IMR-90 (cell line): ENCODE data around the gene NDUFA1. TPM values are rescaled to one million over a fixed set of nuclear protein-coding genes. Genes with fewer than 3 reads are reported as not detected.

Experiments used
- ATAC-seq: fragments of 200-7000 bp; cut with Tn5 transposase; 2 replicates; pipeline ENCODE4 v1.9.1; 2020; ENCODE audit warnings: low read depth, mild to moderate bottlenecking, moderate library complexity
- BruUV-seq: library from RNA; stranded (reverse); fragments of 400-500 nt; replicated peaks from 2 replicates; lab custom pipeline; 2021; lab: Mats Ljungman, UMichigan
- CTCF ChIA-PET: fragments of 300-600 bp; formaldehyde crosslinking; extraction: SDS; loops from one replicate; lab custom pipeline; 2021; ENCODE audit warnings: antibody characterized with exemption; lab: Yijun Ruan, JAX
- POLR2A ChIA-PET: fragments of 300-600 bp; sonication (Branson Sonifier 250); formaldehyde crosslinking; loops from one replicate; lab custom pipeline; 2022; ENCODE audit warnings: antibody characterized with exemption; ENCODE audit not compliant: unreplicated experiment; lab: Charles Lee
- DNase-seq: peaks from one replicate; pipeline ENCODE4 v3.0.0; 2013
- H2AFZ ChIP-seq: replicated peaks from 2 replicates; pipeline ENCODE3; 2013; ENCODE audit warnings: low read length, mild to moderate bottlenecking; ENCODE audit not compliant: poor library complexity
- H2AK5ac ChIP-seq: 2 replicates; pipeline ENCODE4 v1.6.1; 2013; ENCODE audit warnings: low read depth, low read length, inconsistent platforms
- H2AK9ac ChIP-seq: replicated peaks from 2 replicates; pipeline ENCODE3; 2013; ENCODE audit warnings: mild to moderate bottlenecking, low read depth, low read length, moderate library complexity; ENCODE audit not compliant: poor library complexity
- H2BK120ac ChIP-seq: 2 replicates; pipeline ENCODE4 v1.6.1; 2013; ENCODE audit warnings: low read depth, low read length, inconsistent platforms
- H2BK15ac ChIP-seq: 3 replicates; pipeline ENCODE4 v1.6.1; 2013; ENCODE audit warnings: low read depth, low read length, inconsistent platforms
- H2BK20ac ChIP-seq: 2 replicates; pipeline ENCODE4 v1.6.1; 2013; ENCODE audit warnings: low read depth, mild to moderate bottlenecking, inconsistent platforms, low read length, moderate library complexity
- H2BK5ac ChIP-seq: 2 replicates; pipeline ENCODE4 v1.6.1; 2013; ENCODE audit warnings: mild to moderate bottlenecking, low read depth, low read length, inconsistent platforms; ENCODE audit not compliant: poor library complexity, severe bottlenecking
- H3K14ac ChIP-seq: replicated peaks from 2 replicates; pipeline ENCODE4 v1.6.1; 2013; ENCODE audit warnings: low read depth, low read length, inconsistent platforms
- H3K18ac ChIP-seq: 2 replicates; pipeline ENCODE4 v1.6.1; 2013; ENCODE audit warnings: low read depth, low read length, control low read depth
- H3K23ac ChIP-seq: 2 replicates; pipeline ENCODE4 v1.6.1; 2013; ENCODE audit warnings: low read depth, low read length, inconsistent platforms
- H3K27ac ChIP-seq: 2 replicates; pipeline ENCODE4 v1.5.1; 2013; ENCODE audit warnings: mild to moderate bottlenecking, control low read depth, low read length; ENCODE audit not compliant: insufficient read depth
- H3K27me3 ChIP-seq: 2 replicates; pipeline ENCODE4 v1.6.1; 2013; ENCODE audit warnings: low read length; ENCODE audit not compliant: control insufficient read depth, insufficient read depth
- H3K36me3 ChIP-seq: 2 replicates; pipeline ENCODE4 v1.6.1; 2013; ENCODE audit warnings: low read length, mixed read lengths; ENCODE audit not compliant: control insufficient read depth, insufficient read depth
- H3K4ac ChIP-seq: 2 replicates; pipeline ENCODE4 v1.6.1; 2013; ENCODE audit warnings: low read depth, low read length, inconsistent platforms
- H3K4me1 ChIP-seq: 2 replicates; pipeline ENCODE4 v1.6.1; 2013; ENCODE audit warnings: low read length, mixed read lengths; ENCODE audit not compliant: control insufficient read depth, insufficient read depth
- H3K4me2 ChIP-seq: 2 replicates; pipeline ENCODE4 v1.6.1; 2013; ENCODE audit warnings: low read depth, mild to moderate bottlenecking, control low read depth, low read length, moderate library complexity
- H3K4me3 ChIP-seq: 2 replicates; pipeline ENCODE4 v1.5.1; 2013; ENCODE audit warnings: low read depth, mild to moderate bottlenecking, control low read depth, low read length, moderate library complexity; ENCODE audit not compliant: insufficient read depth
- H3K56ac ChIP-seq: 2 replicates; pipeline ENCODE4 v1.6.1; 2013; ENCODE audit warnings: low read length, inconsistent platforms; ENCODE audit not compliant: insufficient read depth; ENCODE audit errors: extremely low read depth
- H3K79me1 ChIP-seq, 2 experiments: 2 replicates each; pipeline ENCODE4 v1.6.1; 2013; ENCODE audit warnings: low read length in 2 of 2, inconsistent platforms in 1 of 2, low read depth in 1 of 2
- H3K9ac ChIP-seq: 2 replicates; pipeline ENCODE4 v1.6.1; 2013; ENCODE audit warnings: low read depth, low read length, control low read depth
- H3K9me1 ChIP-seq: 2 replicates; pipeline ENCODE4 v1.6.1; 2013; ENCODE audit warnings: low read length, inconsistent platforms; ENCODE audit not compliant: insufficient read depth
- H3K9me3 ChIP-seq: 2 replicates; pipeline ENCODE4 v1.6.1; 2013; ENCODE audit warnings: low read length; ENCODE audit not compliant: control insufficient read depth, insufficient read depth
- H4K20me1 ChIP-seq: 2 replicates; pipeline ENCODE4 v1.6.1; 2013; ENCODE audit warnings: low read length, inconsistent platforms; ENCODE audit not compliant: insufficient read depth
- H4K5ac ChIP-seq: 2 replicates; pipeline ENCODE4 v1.6.1; 2013; ENCODE audit warnings: mild to moderate bottlenecking, low read depth, low read length, control low read depth
- H4K8ac ChIP-seq, 2 experiments: 2 replicates each; pipeline ENCODE4 v1.6.1; 2013; ENCODE audit warnings: low read depth in 2 of 2, low read length in 2 of 2, control low read depth in 1 of 2, inconsistent platforms in 1 of 2
- H4K91ac ChIP-seq: 2 replicates; pipeline ENCODE4 v1.6.1; 2013; ENCODE audit warnings: low read depth, low read length, inconsistent platforms; ENCODE audit not compliant: insufficient read depth
- BHLHE40 ChIP-seq: fragments of 150-350 bp; IDR thresholded peaks from 2 replicates; pipeline ENCODE4 v1.6.1; 2016; ENCODE audit warnings: mild to moderate bottlenecking, low read depth, low read length
- CEBPB ChIP-seq: IDR thresholded peaks from 2 replicates; pipeline ENCODE4 v1.6.1; 2012; ENCODE audit warnings: low read depth, low read length, improper control_type of control experiment
- CHD1 ChIP-seq: IDR thresholded peaks from 2 replicates; pipeline ENCODE4 v1.6.1; 2012; ENCODE audit warnings: low read depth, low read length, improper control_type of control experiment
- FOS ChIP-seq: fragments of 150-350 bp; IDR thresholded peaks from 2 replicates; pipeline ENCODE4 v1.6.1; 2016; ENCODE audit warnings: low read depth, low read length
- MAFK ChIP-seq: IDR thresholded peaks from 2 replicates; pipeline ENCODE4 v1.6.1; 2012; ENCODE audit warnings: low read depth, low read length, improper control_type of control experiment
- MXI1 ChIP-seq: IDR thresholded peaks from 2 replicates; pipeline ENCODE4 v1.6.1; 2012; ENCODE audit warnings: low read depth, mild to moderate bottlenecking, low read length, moderate library complexity, borderline replicate concordance
- RAD21 ChIP-seq: IDR thresholded peaks from 2 replicates; pipeline ENCODE4 v1.6.1; 2012; ENCODE audit warnings: low read length, improper control_type of control experiment
- RFX5 ChIP-seq: IDR thresholded peaks from 2 replicates; pipeline ENCODE4 v1.8.0; 2012; ENCODE audit warnings: low read depth, mild to moderate bottlenecking, low read length, moderate library complexity
- SMC3 ChIP-seq: fragments of 150-350 bp; IDR thresholded peaks from 2 replicates; pipeline ENCODE4 v1.6.1; 2016; ENCODE audit warnings: low read depth, mild to moderate bottlenecking, antibody characterized with exemption, low read length, moderate library complexity
- WGBS, 2 experiments: methylation state at CpG; one replicate each; pipeline versions ENCODE4 v1.1.5 to v1.1.7; 2013; ENCODE audit warnings: missing lambda C conversion rate in 2 of 2; ENCODE audit not compliant: insufficient read length in 1 of 2; ENCODE audit errors: extremely low coverage in 2 of 2; 5-methylcytosine and 5-hydroxymethylcytosine counted together
- dilution Hi-C: fragments of 300-500 bp; cut with HindIII; formaldehyde crosslinking; loops from one replicate; pipeline ENCODE4 v1.14.3; 2018; ENCODE audit warnings: low sequenced_read_pairs; ENCODE audit not compliant: unreplicated experiment
- in situ Hi-C: fragments of 300-500 bp; cut with MboI; formaldehyde crosslinking; loops from 3 replicates; pipeline ENCODE4 v1.14.3; 2019; ENCODE audit warnings: low sequenced_read_pairs, inconsistent platforms, mixed read lengths
- intact Hi-C: fragments of 100-400 bp; cut with micrococcal nuclease; formaldehyde crosslinking; loops from 2 replicates; pipeline ENCODE4 v1.10.0; 2022
- polyA plus RNA-seq, 3 experiments: library from polyadenylated mRNA; depleted of rRNA; stranded (reverse); fragments of >200 nt; gene quantifications; 2 replicates each; pipeline ENCODE4 v1.2.3, GENCODE V29; 2012; ENCODE audit warnings: low replicate concordance in 1 of 3
- total RNA-seq: library from RNA; depleted of rRNA; stranded (reverse); fragments of >200 nt; gene quantifications from 2 replicates; pipeline ENCODE4 v1.2.3, GENCODE V29; 2012
- TF ChIP-seq, protein P1 (sequence below): fragments of 150-350 bp; IDR thresholded peaks from 2 replicates; pipeline ENCODE4 v1.6.1; 2016; ENCODE audit warnings: low read depth, mild to moderate bottlenecking, low read length, moderate library complexity, borderline replicate concordance
- TF ChIP-seq, protein P2 (sequence below): fragments of 150-350 bp; IDR thresholded peaks from 2 replicates; pipeline ENCODE4 v1.6.1; 2017; ENCODE audit warnings: mild to moderate bottlenecking, antibody characterized with exemption, low read length, low read depth
- TF ChIP-seq, protein P3 (sequence below): conservative IDR thresholded peaks from 2 replicates; pipeline ENCODE4 v1.5.1; 2012; ENCODE audit warnings: mild to moderate bottlenecking, low read depth, low read length, improper control_type of control experiment

Gene NDUFA1
- total and polyA plus RNA-seq, 2 of the 4 experiments (the other 2 are of a cell fraction) = 12.5 to 90.1 TPM

- ChIA-PET POLR2A (no interaction called here), CTCF (interaction anchor here (0.6 to 0.8 kb wide), 2 partner anchors 9 to 174 kb away, joined by 4 read pairs; no protein-coding TSS in a partner anchor)
- Histone ChIP-seq H4K5ac (no peak overlapping the region), H2BK15ac (no peak overlapping the region), H3K18ac (no peak overlapping the region), H3K27ac (no peak overlapping the region), H2AK5ac (no peak overlapping the region), H2AFZ (no peak overlapping the region), H3K36me3 (no peaks in the 10 kb centered on the region; the same call in 1 of the 2 replicates), H3K9ac (no peak overlapping the region), H2BK120ac (no peak overlapping the region), H4K20me1 (no peaks in the 10 kb centered on the region), H3K9me3 (no peaks in the 10 kb centered on the region), H3K4me1 (no peaks in the 10 kb centered on the region), H4K91ac (no peak overlapping the region), H3K9me1 (no peaks in the 10 kb centered on the region), H3K4me3 (no peak overlapping the region), H2BK20ac (no peak overlapping the region), H3K14ac (no peak overlapping the region), H2BK5ac (no peak overlapping the region), H3K79me1 (no peaks in the 10 kb centered on the region), H3K27me3 (no peaks in the 10 kb centered on the region), H3K56ac (no peak overlapping the region), H4K8ac (no peak overlapping the region), H3K4ac (no peak overlapping the region), H3K4me2 (no peak overlapping the region), H2AK9ac (no peak overlapping the region), H3K23ac (no peak overlapping the region)
- TF ChIP-seq CEBPB (no peak), RFX5 (no peak), RAD21 (no peak), CHD1 (no peak), MXI1 (no peak), BHLHE40 (no peak), SMC3 (no peak), FOS (no peak), MAFK (no peak)
- TF ChIP-seq, protein P1, sequence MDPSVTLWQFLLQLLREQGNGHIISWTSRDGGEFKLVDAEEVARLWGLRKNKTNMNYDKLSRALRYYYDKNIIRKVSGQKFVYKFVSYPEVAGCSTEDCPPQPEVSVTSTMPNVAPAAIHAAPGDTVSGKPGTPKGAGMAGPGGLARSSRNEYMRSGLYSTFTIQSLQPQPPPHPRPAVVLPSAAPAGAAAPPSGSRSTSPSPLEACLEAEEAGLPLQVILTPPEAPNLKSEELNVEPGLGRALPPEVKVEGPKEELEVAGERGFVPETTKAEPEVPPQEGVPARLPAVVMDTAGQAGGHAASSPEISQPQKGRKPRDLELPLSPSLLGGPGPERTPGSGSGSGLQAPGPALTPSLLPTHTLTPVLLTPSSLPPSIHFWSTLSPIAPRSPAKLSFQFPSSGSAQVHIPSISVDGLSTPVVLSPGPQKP = no peak
- TF ChIP-seq, protein P2, sequence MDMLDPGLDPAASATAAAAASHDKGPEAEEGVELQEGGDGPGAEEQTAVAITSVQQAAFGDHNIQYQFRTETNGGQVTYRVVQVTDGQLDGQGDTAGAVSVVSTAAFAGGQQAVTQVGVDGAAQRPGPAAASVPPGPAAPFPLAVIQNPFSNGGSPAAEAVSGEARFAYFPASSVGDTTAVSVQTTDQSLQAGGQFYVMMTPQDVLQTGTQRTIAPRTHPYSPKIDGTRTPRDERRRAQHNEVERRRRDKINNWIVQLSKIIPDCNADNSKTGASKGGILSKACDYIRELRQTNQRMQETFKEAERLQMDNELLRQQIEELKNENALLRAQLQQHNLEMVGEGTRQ = no peak
- TF ChIP-seq, protein P3, sequence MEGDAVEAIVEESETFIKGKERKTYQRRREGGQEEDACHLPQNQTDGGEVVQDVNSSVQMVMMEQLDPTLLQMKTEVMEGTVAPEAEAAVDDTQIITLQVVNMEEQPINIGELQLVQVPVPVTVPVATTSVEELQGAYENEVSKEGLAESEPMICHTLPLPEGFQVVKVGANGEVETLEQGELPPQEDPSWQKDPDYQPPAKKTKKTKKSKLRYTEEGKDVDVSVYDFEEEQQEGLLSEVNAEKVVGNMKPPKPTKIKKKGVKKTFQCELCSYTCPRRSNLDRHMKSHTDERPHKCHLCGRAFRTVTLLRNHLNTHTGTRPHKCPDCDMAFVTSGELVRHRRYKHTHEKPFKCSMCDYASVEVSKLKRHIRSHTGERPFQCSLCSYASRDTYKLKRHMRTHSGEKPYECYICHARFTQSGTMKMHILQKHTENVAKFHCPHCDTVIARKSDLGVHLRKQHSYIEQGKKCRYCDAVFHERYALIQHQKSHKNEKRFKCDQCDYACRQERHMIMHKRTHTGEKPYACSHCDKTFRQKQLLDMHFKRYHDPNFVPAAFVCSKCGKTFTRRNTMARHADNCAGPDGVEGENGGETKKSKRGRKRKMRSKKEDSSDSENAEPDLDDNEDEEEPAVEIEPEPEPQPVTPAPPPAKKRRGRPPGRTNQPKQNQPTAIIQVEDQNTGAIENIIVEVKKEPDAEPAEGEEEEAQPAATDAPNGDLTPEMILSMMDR = no peak
- intact Hi-C loops (loop anchor here (10.0 kb wide), 1 partner anchor 365 kb away; no protein-coding TSS in a partner anchor), in situ Hi-C loops (no loop called here), dilution Hi-C loops (no loop called here)
- no peak for DNase-seq
- ATAC-seq = no peak
- BruUV-seq = no TSS peak
- no CpG with 5 or more reads among the region's 5 CpGs for WGBS, 2 experiments
These were observed 8.4 kb downstream of the NDUFA1 start for GRCh38 chrX:119880076-119880475.
